DND-41 (cell line): Measurements from ENCODE around the gene ASIC2.

ENCODE experiments used
- EZH2 ChIP-seq: IDR thresholded peaks from 3 replicates; pipeline ENCODE4 v1.6.1; 2012; ENCODE audit warnings: borderline replicate concordance, low read depth, mild to moderate bottlenecking, moderate library complexity, low read length, inconsistent platforms; ENCODE audit not compliant: severe bottlenecking
- TF ChIP-seq, protein P1 (sequence below): IDR thresholded peaks from 2 replicates; pipeline ENCODE4 v1.5.1; 2012; ENCODE audit warnings: borderline replicate concordance, low read length, moderate library complexity, mild to moderate bottlenecking; ENCODE audit not compliant: poor library complexity, severe bottlenecking; ENCODE audit errors: extremely low read depth

DNA sequence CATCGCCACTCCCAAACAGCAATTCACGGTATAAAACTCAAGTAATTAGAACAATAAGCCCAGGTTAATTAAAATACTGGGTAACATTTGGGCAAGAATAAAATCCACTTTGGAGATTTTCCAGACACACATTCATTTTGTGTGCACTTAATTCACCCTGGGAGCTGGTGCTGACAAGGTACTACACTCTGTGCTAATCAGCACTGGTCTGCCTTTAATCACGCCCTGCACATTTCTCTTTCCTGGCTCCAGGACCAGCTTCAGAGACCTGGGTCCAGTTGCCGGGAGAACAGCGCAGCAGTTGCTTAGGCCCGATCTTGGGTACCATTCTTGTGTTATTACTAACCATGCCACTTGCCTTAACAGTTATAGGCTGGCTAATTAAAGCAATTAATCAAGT lies 23.7 kb upstream of the ASIC2 start:
- TF ChIP-seq, protein P1, sequence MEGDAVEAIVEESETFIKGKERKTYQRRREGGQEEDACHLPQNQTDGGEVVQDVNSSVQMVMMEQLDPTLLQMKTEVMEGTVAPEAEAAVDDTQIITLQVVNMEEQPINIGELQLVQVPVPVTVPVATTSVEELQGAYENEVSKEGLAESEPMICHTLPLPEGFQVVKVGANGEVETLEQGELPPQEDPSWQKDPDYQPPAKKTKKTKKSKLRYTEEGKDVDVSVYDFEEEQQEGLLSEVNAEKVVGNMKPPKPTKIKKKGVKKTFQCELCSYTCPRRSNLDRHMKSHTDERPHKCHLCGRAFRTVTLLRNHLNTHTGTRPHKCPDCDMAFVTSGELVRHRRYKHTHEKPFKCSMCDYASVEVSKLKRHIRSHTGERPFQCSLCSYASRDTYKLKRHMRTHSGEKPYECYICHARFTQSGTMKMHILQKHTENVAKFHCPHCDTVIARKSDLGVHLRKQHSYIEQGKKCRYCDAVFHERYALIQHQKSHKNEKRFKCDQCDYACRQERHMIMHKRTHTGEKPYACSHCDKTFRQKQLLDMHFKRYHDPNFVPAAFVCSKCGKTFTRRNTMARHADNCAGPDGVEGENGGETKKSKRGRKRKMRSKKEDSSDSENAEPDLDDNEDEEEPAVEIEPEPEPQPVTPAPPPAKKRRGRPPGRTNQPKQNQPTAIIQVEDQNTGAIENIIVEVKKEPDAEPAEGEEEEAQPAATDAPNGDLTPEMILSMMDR = no peak
- no peak for TF ChIP-seq EZH2
